Mucosa of descending colon (tissue), 3 donors: ENCODE measurements around the gene ZMYND11. TPM values are rescaled to one million over a fixed set of nuclear protein-coding genes. Genes with fewer than 3 reads are reported as not detected.

Experiments used
- ATAC-seq: fragments of 200-7000 bp; cut with Tn5 transposase; one replicate; pipeline ENCODE4 v1.9.1; 2020; ENCODE audit warnings: mild to moderate bottlenecking, moderate library complexity
- DNase-seq, 3 donors: peaks; one replicate each; pipeline ENCODE4 v3.0.0-alpha.2; 2020
- H3K36me3 ChIP-seq: fragments of 200-600 bp; one replicate; pipeline ENCODE4 v1.8.0; 2021; ENCODE audit warnings: low read depth, mild to moderate bottlenecking
- H3K4me1 ChIP-seq: fragments of 200-600 bp; one replicate; pipeline ENCODE4 v1.8.0; 2021; ENCODE audit warnings: low read depth, mild to moderate bottlenecking
- H3K4me3 ChIP-seq: fragments of 200-600 bp; one replicate; pipeline ENCODE4 v1.8.0; 2021; ENCODE audit warnings: mild to moderate bottlenecking
- H3K9me3 ChIP-seq: fragments of 200-600 bp; one replicate; pipeline ENCODE4 v1.8.0; 2021; ENCODE audit warnings: mild to moderate bottlenecking
- intact Hi-C, 2 donors: fragments of 100-400 bp; cut with DNase I in 1 of 2; cut with micrococcal nuclease in 1 of 2; formaldehyde crosslinking; loops; one replicate each; pipeline versions ENCODE4 v1.11.0 to v1.11.1; 2022; cut with DNase I, micrococcal nuclease
- total RNA-seq, 3 donors: library from RNA; stranded (reverse); fragmentation: NEBNext Ultra II Directional in 2 of 3; extraction: Animal tissue kit (Norgen Biotek cat#: 25700) in 2 of 3; gene quantifications; one replicate each; pipeline versions ENCODE4 v1.2.1 to v1.2.4, GENCODE V29; 2021 to 2023
- TF ChIP-seq, protein P1 (sequence below): fragments of 200-600 bp; IDR thresholded peaks from one replicate; pipeline ENCODE4 v1.8.0; 2022; ENCODE audit warnings: antibody characterized with exemption, mild to moderate bottlenecking
- donor health status: DM: no; HTN: no; CAD: no; lungs with moderate emphysema.
- donor health status: DM: no; HTN: no; CAD: no.
- donor health status: DM: no; HTN: yes; CAD: no.

ZMYND11 gene
- total RNA-seq, 3 donors from 2014 or later = 34.5 to 131 (median 37.6) TPM

GRCh38 chr10:152915-153314, 17.7 kb downstream of the ZMYND11 start:
- no peaks in the 10 kb centered on the region for H3K9me3 ChIP-seq
- ATAC-seq (no peak), DNase-seq (no peak)
- H3K4me3 ChIP-seq = no peak overlapping the region
- no peaks in the 10 kb centered on the region for H3K4me1 ChIP-seq
- TF ChIP-seq, protein P1, sequence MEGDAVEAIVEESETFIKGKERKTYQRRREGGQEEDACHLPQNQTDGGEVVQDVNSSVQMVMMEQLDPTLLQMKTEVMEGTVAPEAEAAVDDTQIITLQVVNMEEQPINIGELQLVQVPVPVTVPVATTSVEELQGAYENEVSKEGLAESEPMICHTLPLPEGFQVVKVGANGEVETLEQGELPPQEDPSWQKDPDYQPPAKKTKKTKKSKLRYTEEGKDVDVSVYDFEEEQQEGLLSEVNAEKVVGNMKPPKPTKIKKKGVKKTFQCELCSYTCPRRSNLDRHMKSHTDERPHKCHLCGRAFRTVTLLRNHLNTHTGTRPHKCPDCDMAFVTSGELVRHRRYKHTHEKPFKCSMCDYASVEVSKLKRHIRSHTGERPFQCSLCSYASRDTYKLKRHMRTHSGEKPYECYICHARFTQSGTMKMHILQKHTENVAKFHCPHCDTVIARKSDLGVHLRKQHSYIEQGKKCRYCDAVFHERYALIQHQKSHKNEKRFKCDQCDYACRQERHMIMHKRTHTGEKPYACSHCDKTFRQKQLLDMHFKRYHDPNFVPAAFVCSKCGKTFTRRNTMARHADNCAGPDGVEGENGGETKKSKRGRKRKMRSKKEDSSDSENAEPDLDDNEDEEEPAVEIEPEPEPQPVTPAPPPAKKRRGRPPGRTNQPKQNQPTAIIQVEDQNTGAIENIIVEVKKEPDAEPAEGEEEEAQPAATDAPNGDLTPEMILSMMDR = no peak
- intact Hi-C loops = no loop called here
- H3K36me3 ChIP-seq = no peaks in the 10 kb centered on the region

DNA sequence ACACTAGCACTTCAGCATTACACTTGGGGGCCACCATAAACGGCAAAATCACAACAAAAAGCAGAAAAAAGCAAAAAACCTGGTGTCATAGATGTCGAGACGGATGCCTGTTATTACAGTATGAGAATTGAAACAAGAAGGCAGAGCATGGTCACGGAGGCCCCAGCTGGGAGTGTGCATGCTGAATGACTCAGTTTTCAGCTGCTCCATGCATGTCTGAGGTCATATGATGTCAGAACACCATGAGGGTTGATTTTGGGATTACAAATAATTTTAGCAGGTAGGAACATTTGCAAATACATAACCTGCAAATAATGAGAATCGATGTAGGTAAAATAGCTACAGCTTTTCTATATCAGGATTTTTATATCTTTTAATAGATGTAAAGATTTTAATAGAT, 19.1 kb downstream of the ZMYND11 start:
- DNase-seq (no peak), ATAC-seq (no peak)
- Histone ChIP-seq H3K4me1 (no peaks in the 10 kb centered on the region), H3K36me3 (no peaks in the 10 kb centered on the region), H3K4me3 (no peak overlapping the region), H3K9me3 (no peaks in the 10 kb centered on the region)
- TF ChIP-seq, protein P1 = no peak
- intact Hi-C loops = no loop called here

- H3K36me3 ChIP-seq = no peaks in the 10 kb centered on the region
Measured at GRCh38 chr10:167383-167782, 32.1 kb downstream of the ZMYND11 start.

DNA sequence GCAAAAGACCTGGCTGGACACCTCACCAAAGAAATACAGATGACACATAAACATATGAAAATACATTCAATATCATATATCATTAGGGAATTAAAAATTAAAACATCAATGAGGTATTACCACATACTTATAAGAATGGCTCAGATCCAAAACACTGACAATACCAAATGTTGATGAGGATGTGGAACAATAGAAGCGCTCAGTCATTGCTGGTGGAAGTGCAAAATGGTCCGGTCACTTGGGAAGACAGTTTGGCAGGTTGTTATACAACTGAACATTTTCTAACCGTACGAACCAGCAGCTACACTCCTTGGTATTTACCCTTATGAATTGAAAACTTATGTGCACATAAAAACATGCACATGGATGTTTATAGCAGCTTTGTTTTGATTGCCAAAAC, 38.5 kb downstream of the ZMYND11 start:
- no peak for DNase-seq

More at GRCh38 chr10:167383-167782, 32.1 kb downstream of the ZMYND11 start:
- H3K4me1 ChIP-seq = no peaks in the 10 kb centered on the region
- DNase-seq (no peak), ATAC-seq (no peak)
- TF ChIP-seq, protein P1 = no peak
- peaks cover 3% of the 10 kb centered on the region for H3K9me3 ChIP-seq
- intact Hi-C loops = no loop called here
- no peak overlapping the region for H3K4me3 ChIP-seq

GRCh38 chr10:176677-177076, 41.4 kb downstream of the ZMYND11 start:
- no peak overlapping the region for H3K4me3 ChIP-seq
- TF ChIP-seq, protein P1 = no peak
- H3K36me3 ChIP-seq = no peaks in the 10 kb centered on the region
- H3K9me3 ChIP-seq = no peaks in the 10 kb centered on the region
- ATAC-seq (no peak), DNase-seq (no peak)
- no peaks in the 10 kb centered on the region for H3K4me1 ChIP-seq
- intact Hi-C loops = no loop called here

More for the DNA sequence above, 38.5 kb downstream of the ZMYND11 start:
- ATAC-seq = no peak
- intact Hi-C loops = no loop called here
- Histone ChIP-seq H3K9me3 (peaks cover 2% of the 10 kb centered on the region), H3K4me3 (no peak overlapping the region), H3K36me3 (no peaks in the 10 kb centered on the region), H3K4me1 (no peaks in the 10 kb centered on the region)
- TF ChIP-seq, protein P1 = no peak

DNA sequence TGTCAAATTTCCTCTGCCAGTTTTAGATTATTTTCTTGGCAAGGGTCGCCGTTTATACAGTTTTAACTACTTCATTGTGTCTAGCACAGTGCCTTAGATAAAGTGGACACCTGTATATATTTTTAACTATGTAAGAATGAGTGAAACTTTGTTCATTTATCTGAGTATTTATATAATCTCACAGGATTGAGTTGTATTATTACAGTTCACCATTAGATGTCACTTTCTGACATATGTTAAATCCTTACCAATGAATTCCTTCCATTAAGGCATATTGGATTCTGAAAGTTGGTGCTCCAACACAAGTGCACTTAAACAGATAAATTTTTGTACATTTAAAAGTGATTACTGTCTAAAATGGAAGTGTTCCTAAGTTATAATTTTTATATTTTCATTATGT, 43.0 kb downstream of the ZMYND11 start:
- no peaks in the 10 kb centered on the region for H3K9me3 ChIP-seq
- no peaks in the 10 kb centered on the region for H3K36me3 ChIP-seq
- TF ChIP-seq, protein P1 = no peak
- DNase-seq (no peak), ATAC-seq (peak; percentile 45)
- H3K4me3 ChIP-seq = no peak overlapping the region
- no peaks in the 10 kb centered on the region for H3K4me1 ChIP-seq
- intact Hi-C loops = no loop called here
